HG02885 (cell line): ENCODE measurements around the gene DNAJC6.
A peak's percentile ranks its signal among the peaks of the same experiment; 100 is the strongest.
"Not testable (repeated sequence)": the region's sequence is repeated elsewhere in the genome, so short reads cannot be mapped to it uniquely, and the experiment has no call there.

Source experiments
- ATAC-seq: cut with Tn5 transposase; IDR thresholded peaks from one replicate; pipeline ENCODE4 v1.9.1; 2021; ENCODE audit warnings: mild to moderate bottlenecking; ENCODE audit not compliant: unreplicated experiment, poor library complexity

DNAJC6 gene

GRCh38 chr1:65344171-65344814 is 35.0 kb downstream of the DNAJC6 start:
- ATAC-seq: no peak

GRCh38 chr1:65346190-65346589 is 36.8 kb downstream of the DNAJC6 start:
- no peak for ATAC-seq

GRCh38 chr1:65355031-65355712 is 45.8 kb downstream of the DNAJC6 start:
- ATAC-seq: no peak

GRCh38 chr1:65357291-65357960 is 48.1 kb downstream of the DNAJC6 start:
- ATAC-seq: no peak

- ATAC-seq: no peak
These were observed 50.5 kb downstream of the DNAJC6 start for GRCh38 chr1:65359888-65360287.

GRCh38 chr1:65360648-65361047 is 51.3 kb downstream of the DNAJC6 start:
- ATAC-seq: no peak

GRCh38 chr1:65362545-65362944 is 53.2 kb downstream of the DNAJC6 start:
- ATAC-seq: no peak

- ATAC-seq: no peak
These were observed 54.1 kb downstream of the DNAJC6 start for GRCh38 chr1:65363484-65363883.

- ATAC-seq: no peak
These were observed 59.1 kb downstream of the DNAJC6 start for GRCh38 chr1:65368403-65368802.

GRCh38 chr1:65371544-65371943 is 62.2 kb downstream of the DNAJC6 start:
- no peak for ATAC-seq

GRCh38 chr1:65372557-65372956 is 63.2 kb downstream of the DNAJC6 start:
- ATAC-seq: no peak

GRCh38 chr1:65377496-65378246 is 68.3 kb downstream of the DNAJC6 start:
- no peak for ATAC-seq

GRCh38 chr1:65378247-65378946 is 69.1 kb downstream of the DNAJC6 start:
- no peak for ATAC-seq

GRCh38 chr1:65384426-65384825 is 75.1 kb downstream of the DNAJC6 start:
- ATAC-seq: not testable (repeated sequence)

- ATAC-seq: no peak
These were observed 77.1 kb downstream of the DNAJC6 start for GRCh38 chr1:65386439-65386838.

GRCh38 chr1:65387821-65388220 is 78.5 kb downstream of the DNAJC6 start:
- no peak for ATAC-seq

GRCh38 chr1:65388908-65389695 is 79.8 kb downstream of the DNAJC6 start:
- no peak for ATAC-seq

- ATAC-seq: no peak
These were observed 83.2 kb downstream of the DNAJC6 start for GRCh38 chr1:65392497-65392896.

- peak; percentile 90 for ATAC-seq
These were observed 84.0 kb downstream of the DNAJC6 start for GRCh38 chr1:65393347-65393746.
